Measurements from ENCODE around the gene XIST.

GRCh38 chrX:73847991-73848390 lies 4.5 kb downstream of the XIST start:
- no peak for TF ChIP-seq GATA3 (IDR thresholded peaks at IDR 0.05; ENCODE audit: low read depth, low read length)
- TF ChIP-seq GATA2 (IDR thresholded peaks at IDR 0.05; ENCODE audit: low read depth, low read length) = no peak
